NCI-H748 (cell line): ENCODE results near the gene RAB7B.
A peak's percentile ranks its signal among the peaks of the same experiment; 100 is the strongest.

Experiments
- DNase-seq: peaks from one replicate; lab custom pipeline; 2025; ENCODE audit not compliant: unreplicated experiment; lab: John Stamatoyannopoulos, UW

RAB7B gene

DNA sequence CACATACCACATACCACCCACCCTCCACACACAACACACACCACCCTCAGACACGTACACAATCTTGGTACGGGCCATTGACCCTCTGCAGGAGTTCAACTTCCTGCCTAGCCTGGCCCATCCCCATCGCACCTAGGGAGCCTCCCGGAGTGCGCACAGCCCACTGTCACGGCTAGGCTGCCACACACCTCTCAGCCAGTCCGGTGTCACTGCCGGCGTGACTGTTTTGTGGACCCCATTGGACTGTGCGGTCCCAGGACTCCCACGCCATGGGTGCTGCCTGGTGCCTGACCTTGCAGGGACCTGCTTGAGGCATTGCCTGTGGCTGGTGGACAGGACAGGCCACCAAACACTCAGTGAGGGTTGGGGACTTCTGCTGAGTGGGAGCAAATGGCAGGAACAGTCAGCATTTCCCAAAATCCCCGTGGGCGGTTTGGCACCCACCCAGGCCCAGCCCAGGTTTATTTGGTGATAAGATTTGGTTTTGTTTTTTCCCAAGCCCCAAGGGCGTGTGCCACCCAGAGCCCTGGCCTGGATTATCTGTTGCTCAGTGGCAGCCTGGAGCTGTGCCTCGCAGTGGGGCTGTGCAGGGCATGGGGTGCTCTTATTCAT, 27.7 kb downstream of the RAB7B start:
- DNase-seq, result no peak

DNA sequence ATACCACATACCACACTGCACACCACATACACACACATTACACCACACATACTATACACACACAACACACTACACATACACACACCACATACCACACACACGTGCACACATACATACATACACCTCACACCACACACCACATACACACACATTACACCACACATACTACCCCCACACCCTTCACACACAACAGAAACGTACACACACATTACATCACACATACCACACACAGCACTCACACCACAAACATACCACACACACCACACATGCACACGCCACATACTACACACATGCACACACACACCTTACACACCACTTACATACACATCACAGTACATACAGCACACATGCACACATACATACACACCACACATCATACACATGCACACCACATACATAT, 28.5 kb downstream of the RAB7B start:
- no peak for DNase-seq

- no peak for DNase-seq
Measured at GRCh38 chr1:205973377-205974232, 29.6 kb downstream of the RAB7B start.

DNA sequence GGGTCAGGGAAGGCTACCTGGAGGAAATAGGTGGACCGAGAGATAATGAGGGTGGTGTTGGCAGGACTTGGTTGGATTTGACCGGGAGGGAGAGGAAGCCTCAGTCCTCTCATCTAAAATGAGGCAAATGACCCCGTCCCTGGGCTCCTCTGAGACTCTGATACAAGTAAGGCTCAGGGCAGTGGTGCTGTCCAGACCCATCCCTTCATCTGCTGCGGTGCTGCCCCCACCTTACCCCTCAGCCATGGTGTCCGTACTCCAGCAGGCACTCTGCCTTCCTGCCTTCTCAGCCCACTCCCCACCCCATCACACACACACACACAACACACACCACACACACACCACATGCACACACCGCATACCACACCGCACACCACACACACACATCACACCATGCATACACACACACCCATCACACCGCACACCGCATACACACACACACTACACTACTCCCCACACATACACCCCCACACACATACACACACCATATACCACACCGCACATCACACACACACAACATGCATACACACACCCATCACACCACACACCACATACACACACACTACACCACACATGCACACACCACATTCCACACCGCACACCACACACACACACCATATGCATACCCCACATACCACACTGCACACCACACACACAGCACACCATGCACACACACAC, 30.6 kb downstream of the RAB7B start:
- DNase-seq, result no peak

GRCh38 chr1:205972081-205972480, 31.1 kb downstream of the RAB7B start:
- DNase-seq, result no peak

DNA sequence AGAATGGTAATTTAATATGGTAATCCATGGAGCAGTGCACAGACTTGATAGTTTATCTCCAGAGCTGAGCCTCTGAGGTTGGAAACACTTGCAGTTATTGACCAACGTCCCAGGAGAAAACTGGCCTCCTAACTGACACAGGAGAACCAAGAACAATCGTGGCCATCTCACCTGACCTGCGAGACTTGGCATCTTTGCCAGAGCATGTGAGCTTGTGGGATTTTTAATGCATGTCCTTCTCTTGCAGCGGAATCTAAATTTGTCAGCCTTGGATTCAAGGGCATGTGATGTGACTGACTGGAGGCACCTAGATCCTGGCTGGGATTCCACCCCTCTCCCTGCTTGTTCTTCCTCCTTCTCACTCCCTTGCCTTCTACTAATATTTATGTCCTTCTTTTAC, 32.1 kb downstream of the RAB7B start:
- DNase-seq, result no peak

DNA sequence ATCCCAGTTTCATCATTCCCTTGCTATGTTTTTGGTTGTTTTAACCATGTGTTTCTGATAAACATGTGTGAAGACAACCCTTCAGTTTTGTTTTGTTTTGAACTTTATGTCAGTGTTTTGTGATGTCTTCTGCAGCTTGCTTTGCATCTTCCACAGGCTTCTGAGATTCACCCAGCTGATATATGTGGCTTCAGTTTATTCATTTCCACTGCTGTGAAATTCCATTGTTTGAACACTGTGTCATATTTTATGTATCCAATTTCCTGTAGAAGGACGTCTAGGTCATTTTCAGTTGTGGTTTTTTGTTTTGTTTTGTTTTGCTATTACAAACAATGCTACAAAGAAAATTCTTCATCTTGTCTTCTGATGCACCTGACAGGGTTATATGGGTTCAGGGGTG, 32.7 kb downstream of the RAB7B start:
- DNase-seq, result no peak

DNA sequence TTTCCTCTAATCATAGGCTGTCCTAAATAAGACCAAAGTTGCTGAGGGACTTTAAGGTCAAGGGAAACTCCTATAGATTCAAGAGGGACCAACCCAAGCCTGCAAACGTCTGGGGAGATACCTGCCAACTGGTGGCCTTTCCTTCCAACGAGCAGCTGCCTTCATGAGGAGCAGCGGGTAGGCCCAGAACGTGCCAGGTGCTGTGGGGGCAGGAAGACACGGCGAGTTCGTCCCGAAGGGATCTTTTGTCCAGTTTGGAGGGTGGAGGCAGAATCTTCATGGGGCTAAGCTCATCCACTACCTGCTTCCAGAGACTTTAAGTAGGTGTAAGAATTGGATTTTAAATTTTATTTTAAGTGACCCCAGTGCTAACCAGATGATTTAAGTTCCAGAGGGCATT, 34.0 kb downstream of the RAB7B start:
- DNase-seq, result no peak

DNA sequence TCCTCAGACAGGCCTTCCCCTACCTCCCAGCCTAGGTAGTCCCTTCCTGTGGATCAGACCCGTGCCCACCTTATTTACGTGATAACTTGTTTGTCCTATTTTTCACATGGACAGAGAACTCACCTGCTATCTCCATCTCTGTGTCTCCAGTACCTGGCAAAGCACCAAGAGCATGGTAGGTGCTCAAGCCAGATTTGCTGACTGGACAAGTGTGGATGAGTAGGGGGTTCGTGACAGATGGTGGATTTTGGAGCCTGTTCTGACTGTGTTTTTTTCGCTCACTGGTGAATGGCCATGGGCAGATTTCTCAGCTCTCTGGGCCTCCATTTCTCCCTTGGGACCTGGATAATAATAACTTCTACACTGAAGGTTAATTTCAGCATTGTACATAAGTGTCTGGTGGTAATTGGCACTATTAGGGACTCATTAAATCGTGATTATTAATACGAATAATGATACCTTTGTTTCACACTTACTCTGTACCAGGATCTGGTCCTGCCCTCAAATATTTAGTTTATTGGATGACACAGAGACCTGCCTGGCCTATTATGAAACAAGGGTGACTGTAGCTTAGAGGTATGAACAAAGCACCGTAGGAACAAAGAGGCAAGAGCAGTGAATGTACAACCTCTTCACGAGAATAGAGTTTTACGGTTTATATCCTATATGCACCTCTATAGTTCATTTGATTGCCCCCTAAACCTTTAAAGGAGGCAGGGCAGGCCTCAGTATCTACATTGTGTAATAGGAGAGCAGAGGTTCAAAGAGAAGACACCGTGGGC, 35.5 kb downstream of the RAB7B start:
- DNase-seq, result no peak

- peak; percentile 94 for DNase-seq
Measured at GRCh38 chr1:205965036-205965884, 37.9 kb downstream of the RAB7B start.

DNA sequence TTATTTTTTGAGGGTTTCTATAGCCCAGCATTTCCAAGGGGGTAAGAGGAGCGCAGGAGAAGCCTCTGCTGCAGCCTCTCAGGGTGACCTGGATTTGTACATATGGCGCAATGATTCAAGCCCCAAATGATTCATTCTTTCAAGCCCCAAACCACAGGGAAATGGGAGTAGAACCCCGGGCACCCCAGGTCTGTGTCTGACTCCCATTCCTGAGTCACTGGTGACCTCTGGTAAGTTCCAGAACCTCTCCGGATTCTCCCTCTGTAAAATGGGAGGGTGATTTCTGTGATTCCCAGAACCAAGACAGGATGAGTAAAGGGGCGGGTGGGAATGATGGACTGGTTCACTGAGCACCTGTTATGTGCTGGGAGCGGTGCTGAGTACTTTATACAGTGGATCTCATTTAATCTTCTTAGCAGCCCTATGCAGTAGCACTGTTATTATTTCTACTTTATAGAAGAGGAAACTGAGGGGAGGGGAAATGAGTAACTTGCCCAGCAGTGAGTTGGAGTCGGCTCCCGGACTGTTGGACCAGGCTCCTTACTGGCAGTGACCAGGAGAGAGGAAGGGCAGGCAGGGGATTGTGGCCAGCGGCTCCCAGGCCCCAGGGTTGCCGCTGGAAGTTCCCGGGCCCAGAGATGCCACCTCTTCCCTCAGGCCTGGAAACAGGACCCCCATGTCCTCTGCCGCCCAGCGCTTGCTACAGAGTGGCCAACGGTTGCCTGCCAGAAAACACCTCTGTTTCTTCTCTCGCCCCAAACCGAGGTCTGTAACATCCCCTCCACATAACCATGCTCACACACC, 39.6 kb downstream of the RAB7B start:
- DNase-seq, result no peak

- no peak for DNase-seq
Measured at GRCh38 chr1:205962821-205963221, 40.4 kb downstream of the RAB7B start.

DNA sequence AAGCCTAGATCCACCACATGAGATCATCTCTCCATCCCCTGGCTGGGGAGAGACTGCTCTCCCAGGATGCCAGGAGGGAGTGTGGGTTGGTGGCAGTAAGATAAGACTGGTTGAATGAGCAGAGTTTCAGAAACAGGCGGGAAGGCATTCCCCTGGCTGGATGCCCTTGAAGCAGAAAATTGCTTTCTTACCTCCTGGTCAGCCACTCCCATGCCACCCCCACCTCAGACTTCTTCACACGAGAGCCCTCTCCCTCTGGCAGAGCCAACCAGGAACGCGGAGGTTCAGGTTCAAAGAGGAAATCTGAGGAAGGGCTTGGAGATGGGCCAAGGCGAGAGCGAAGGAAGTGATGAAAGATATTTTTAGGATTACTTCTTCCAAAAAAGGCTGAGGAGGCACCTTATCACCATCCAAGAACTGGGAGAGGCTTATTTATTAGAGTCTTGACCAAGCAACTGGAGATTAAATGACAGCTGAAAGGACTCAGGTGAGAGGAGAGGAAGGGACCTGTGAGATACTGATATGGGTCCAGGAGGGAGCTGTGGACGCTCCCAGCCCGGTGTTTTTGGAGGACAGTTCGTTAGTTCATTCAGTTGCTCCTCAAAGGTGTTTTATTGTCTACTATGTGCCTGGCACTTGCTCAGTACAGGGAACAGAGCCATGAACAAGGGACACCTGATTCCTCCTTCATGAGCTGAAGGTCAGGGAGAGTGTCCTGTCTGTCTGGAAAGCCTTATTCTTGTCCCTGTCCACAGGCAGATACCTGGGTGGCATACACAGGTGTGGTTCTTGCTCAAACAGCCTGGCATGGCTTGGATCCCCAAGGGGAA, 41.0 kb downstream of the RAB7B start:
- DNase-seq, result no peak

- no peak for DNase-seq
Measured at GRCh38 chr1:205961405-205961804, 41.8 kb downstream of the RAB7B start.

- no peak for DNase-seq
Measured at GRCh38 chr1:205959789-205960188, 43.4 kb downstream of the RAB7B start.

GRCh38 chr1:205955499-205955898, 47.7 kb downstream of the RAB7B start:
- DNase-seq, result no peak

DNA sequence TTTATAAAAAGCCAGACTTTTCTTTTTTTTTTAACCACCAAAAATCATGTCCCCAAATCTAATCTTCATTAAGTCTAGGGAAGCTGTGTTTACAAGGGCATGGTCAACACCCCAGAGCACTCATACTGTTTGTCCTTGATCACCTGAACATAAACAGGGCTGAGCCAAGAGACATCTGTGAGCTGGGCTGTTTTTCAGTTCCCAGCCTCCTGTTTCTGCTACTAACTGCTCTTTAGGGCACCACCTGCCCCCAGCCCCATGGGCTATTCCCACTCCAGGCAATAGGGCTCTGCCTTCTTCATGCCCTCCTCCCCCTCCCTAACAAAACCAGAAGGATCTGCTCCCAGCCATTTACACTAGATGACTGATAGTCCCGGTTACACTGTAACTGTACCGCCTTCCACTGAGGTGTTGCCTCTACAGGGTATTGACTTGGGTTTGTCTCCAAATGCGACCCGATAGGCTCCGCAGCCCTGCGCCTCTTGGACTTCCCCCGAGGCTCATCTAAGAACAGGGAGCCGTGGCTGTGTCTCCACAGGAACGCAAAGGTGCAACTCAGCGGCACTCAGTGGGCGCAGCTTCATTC, 48.3 kb downstream of the RAB7B start:
- DNase-seq, result peak; percentile 43

DNA sequence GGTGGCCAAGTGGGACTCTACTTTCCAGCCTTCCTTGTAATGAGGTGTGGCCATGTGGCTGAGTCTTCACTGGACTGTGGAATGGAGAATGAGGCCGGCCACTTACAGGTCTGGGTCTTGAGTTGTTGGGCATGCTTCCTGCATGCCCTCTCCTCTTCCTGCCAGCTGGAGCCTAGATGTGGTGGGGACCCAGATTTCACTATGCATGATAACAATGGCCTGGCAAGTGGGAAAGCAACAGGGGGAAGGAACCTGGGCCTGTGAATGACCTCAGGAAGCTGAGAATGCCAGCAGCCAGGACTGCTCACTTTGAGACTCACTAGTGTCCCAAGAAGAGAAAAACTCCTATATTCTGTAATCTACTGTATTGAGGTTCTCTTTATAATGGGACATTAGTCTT, 51.4 kb downstream of the RAB7B start:
- no peak for DNase-seq
